Stimulated activated CD8-positive, alpha-beta memory T cell treated with anti-CD3 and anti-CD28 coated beads, Interleukin-7, amount 100 ng/mL, for 48 hours (primary cell): ENCODE measurements around the gene TLCD5.

ENCODE experiments used
- DNase-seq, 2 donors: peaks; one replicate each; pipeline ENCODE4 v3.0.0-alpha.2; 2020; ENCODE audit warnings: low read depth in 1 of 2; ENCODE audit errors: extremely low read depth in 1 of 2

TLCD5 gene

GRCh38 chr11:120336641-120337354 lies 11.7 kb downstream of the TLCD5 start:
- DNase-seq = no peak

- DNase-seq = no peak
These were observed 12.4 kb downstream of the TLCD5 start for GRCh38 chr11:120337355-120338106.

GRCh38 chr11:120338107-120338933 lies 13.2 kb downstream of the TLCD5 start:
- no peak for DNase-seq

GRCh38 chr11:120339394-120339890 lies 14.3 kb downstream of the TLCD5 start:
- no peak for DNase-seq

- no peak for DNase-seq
These were observed 15.4 kb downstream of the TLCD5 start for GRCh38 chr11:120340529-120340928.

- no peak for DNase-seq
These were observed 17.1 kb downstream of the TLCD5 start for GRCh38 chr11:120342226-120342625.

- no peak for DNase-seq
These were observed 17.6 kb downstream of the TLCD5 start for GRCh38 chr11:120342678-120343077.

GRCh38 chr11:120343429-120343828 lies 18.3 kb downstream of the TLCD5 start:
- no peak for DNase-seq

GRCh38 chr11:120344302-120345004 lies 19.4 kb downstream of the TLCD5 start:
- no peak for DNase-seq

- DNase-seq = no peak
These were observed 21.1 kb downstream of the TLCD5 start for GRCh38 chr11:120346233-120346632.

GRCh38 chr11:120350637-120351036 lies 25.5 kb downstream of the TLCD5 start:
- no peak for DNase-seq

- DNase-seq = no peak
These were observed 27.3 kb downstream of the TLCD5 start for GRCh38 chr11:120352405-120352804.

- DNase-seq = no peak
These were observed 29.0 kb downstream of the TLCD5 start for GRCh38 chr11:120354068-120354467.

GRCh38 chr11:120354779-120355178 lies 29.7 kb downstream of the TLCD5 start:
- DNase-seq = no peak

GRCh38 chr11:120357620-120358019 lies 32.5 kb downstream of the TLCD5 start:
- DNase-seq = no peak

- DNase-seq = no peak
These were observed 33.6 kb downstream of the TLCD5 start for GRCh38 chr11:120358729-120359128.

- no peak for DNase-seq
These were observed 38.3 kb downstream of the TLCD5 start for GRCh38 chr11:120363436-120363835.

- no peak for DNase-seq
These were observed 40.4 kb downstream of the TLCD5 start for GRCh38 chr11:120365512-120365911.

- DNase-seq = no peak
These were observed 47.2 kb downstream of the TLCD5 start for GRCh38 chr11:120372296-120372695.

GRCh38 chr11:120375076-120375475 lies 50.0 kb downstream of the TLCD5 start:
- DNase-seq = no peak
